CD4-positive, CD25-positive, alpha-beta regulatory T cell (primary cell): ENCODE results near the gene ZFPM1. TPM values are rescaled to one million over a fixed set of nuclear protein-coding genes. Genes with fewer than 3 reads are reported as not detected.

Source experiments
- ATAC-seq, 2 donors: fragments of 150-1000 bp; cut with Tn5 transposase; one replicate each; pipeline ENCODE4 v1.10.0; 2021; ENCODE audit warnings: low read depth in 2 of 2, moderate number of reproducible peaks in 2 of 2, moderate library complexity in 1 of 2
- DNase-seq, 3 donors: peaks; one replicate each; pipeline versions ENCODE4 v3.0.0 to v3.0.0-alpha.2; 2012 to 2022; ENCODE audit warnings: mixed read lengths in 1 of 3
- H3K27ac ChIP-seq: one replicate; pipeline ENCODE4 v1.7.0; 2013; ENCODE audit warnings: mild to moderate bottlenecking, low read length; ENCODE audit not compliant: insufficient read depth, poor library complexity, severe bottlenecking
- H3K27me3 ChIP-seq: one replicate; pipeline ENCODE4 v1.7.0; 2013; ENCODE audit warnings: low read length; ENCODE audit not compliant: control insufficient read depth, insufficient read depth
- H3K36me3 ChIP-seq: one replicate; pipeline ENCODE4 v1.7.0; 2013; ENCODE audit warnings: mild to moderate bottlenecking, low read length, moderate library complexity; ENCODE audit not compliant: control insufficient read depth, insufficient read depth
- H3K4me1 ChIP-seq: 2 replicates; pipeline ENCODE4 v1.7.0; 2013; ENCODE audit warnings: mild to moderate bottlenecking, low read length; ENCODE audit not compliant: insufficient read depth, control insufficient read depth, poor library complexity, severe bottlenecking
- H3K4me3 ChIP-seq: one replicate; pipeline ENCODE4 v1.7.0; 2013; ENCODE audit warnings: low read depth, mild to moderate bottlenecking, low read length, moderate library complexity
- H3K9me3 ChIP-seq, 2 experiments: 1 replicate in 1 of 2; 2 replicates in 1 of 2; pipeline ENCODE4 v1.7.0; 2013; ENCODE audit warnings: low read length in 2 of 2, mild to moderate bottlenecking in 1 of 2, moderate library complexity in 1 of 2; ENCODE audit not compliant: control insufficient read depth in 2 of 2
- H3K27ac Mint-ChIP-seq, 3 donors: one replicate each; pipeline ENCODE4 v1.8.0; 2020 to 2022; ENCODE audit warnings: mild to moderate bottlenecking in 3 of 3, mixed read lengths in 3 of 3, moderate library complexity in 2 of 3
- H3K27me3 Mint-ChIP-seq: one replicate; pipeline ENCODE4 v1.8.0; 2022; ENCODE audit warnings: mild to moderate bottlenecking, mixed read lengths
- H3K36me3 Mint-ChIP-seq: one replicate; pipeline ENCODE4 v1.8.0; 2020; ENCODE audit warnings: mixed read lengths
- H3K4me1 Mint-ChIP-seq, 4 donors: one replicate each; pipeline ENCODE4 v1.8.0; 2020 to 2022; ENCODE audit warnings: mixed read lengths in 4 of 4, mild to moderate bottlenecking in 1 of 4
- H3K4me3 Mint-ChIP-seq, 4 donors: one replicate each; pipeline ENCODE4 v1.8.0; 2020 to 2022; ENCODE audit warnings: mild to moderate bottlenecking in 4 of 4, mixed read lengths in 4 of 4, moderate library complexity in 3 of 4
- H3K9me3 Mint-ChIP-seq, 7 donors: one replicate each; pipeline ENCODE4 v1.8.0; 2020 to 2022; ENCODE audit warnings: mixed read lengths in 7 of 7, mild to moderate bottlenecking in 3 of 7, moderate library complexity in 2 of 7
- polyA plus RNA-seq, 4 donors: library from polyadenylated mRNA; unstranded; fragments of 300-500 nt; fragmentation: Illumina TruSeq; gene quantifications; one replicate each; pipeline ENCODE4 v1.2.3, GENCODE V29; 2021
- total RNA-seq: library from RNA; stranded (reverse); gene quantifications from one replicate; pipeline ENCODE4 v1.2.3, GENCODE V29; 2022

ZFPM1 gene
- total and polyA plus RNA-seq, 5 donors from 2014 or later = 0.07 to 30.2 (median 0.16) TPM

- H3K4me1 ChIP-seq = peaks cover 51% of the 10 kb centered on the region
- H3K27ac Mint-ChIP-seq = peak overlapping the region in 1 of 3 donors; percentile 92
- H3K4me1 Mint-ChIP-seq = peaks cover 6 to 54% (median 21%) of the 10 kb centered on the region in 4 donors
- H3K36me3 ChIP-seq = no peaks in the 10 kb centered on the region
- H3K4me3 ChIP-seq = no peak overlapping the region
- H3K4me3 Mint-ChIP-seq = no peak overlapping the region
- H3K27me3 ChIP-seq = no peaks in the 10 kb centered on the region
- peak overlapping the region; percentile 88 for H3K27ac ChIP-seq
- no peaks in the 10 kb centered on the region for H3K36me3 Mint-ChIP-seq
- H3K27me3 Mint-ChIP-seq = peaks cover 10% of the 10 kb centered on the region
- peaks cover 0 to 6% (median 0%) of the 10 kb centered on the region in 7 donors for H3K9me3 Mint-ChIP-seq
- H3K9me3 ChIP-seq = no peaks in the 10 kb centered on the region
- DNase-seq (no peak), ATAC-seq (no peak)
Measured at GRCh38 chr16:88471575-88471974, 18.5 kb downstream of the ZFPM1 start.

- H3K4me1 ChIP-seq = peaks cover 48% of the 10 kb centered on the region
- peak overlapping the region in 2 of 3 donors; percentile 43 to 52 for H3K27ac Mint-ChIP-seq
- no peaks in the 10 kb centered on the region for H3K36me3 ChIP-seq
- peaks cover 5 to 54% (median 23%) of the 10 kb centered on the region in 4 donors for H3K4me1 Mint-ChIP-seq
- no peaks in the 10 kb centered on the region for H3K9me3 ChIP-seq
- no peaks in the 10 kb centered on the region for H3K27me3 ChIP-seq
- H3K27me3 Mint-ChIP-seq = peaks cover 10% of the 10 kb centered on the region
- H3K4me3 Mint-ChIP-seq = no peak overlapping the region
- H3K9me3 Mint-ChIP-seq = peaks cover 0 to 6% (median 0%) of the 10 kb centered on the region in 7 donors
- no peaks in the 10 kb centered on the region for H3K36me3 Mint-ChIP-seq
- no peak overlapping the region for H3K4me3 ChIP-seq
- DNase-seq (no peak), ATAC-seq (no peak)
- H3K27ac ChIP-seq = peak overlapping the region; percentile 88
Measured at GRCh38 chr16:88472069-88472468, 19.0 kb downstream of the ZFPM1 start.

GRCh38 chr16:88472637-88473205 lies 19.6 kb downstream of the ZFPM1 start:
- no peak for ATAC-seq
- Histone ChIP-seq H3K4me1 (peaks cover 48% of the 10 kb centered on the region), H3K4me3 (no peak overlapping the region), H3K27ac (peak overlapping the region; percentile 88), H3K36me3 (no peaks in the 10 kb centered on the region), H3K9me3 (no peaks in the 10 kb centered on the region), H3K27me3 (no peaks in the 10 kb centered on the region)
- H3K36me3 Mint-ChIP-seq = no peaks in the 10 kb centered on the region
- peaks cover 0 to 6% (median 0%) of the 10 kb centered on the region in 7 donors for H3K9me3 Mint-ChIP-seq
- H3K4me1 Mint-ChIP-seq = peaks cover 5 to 54% (median 27%) of the 10 kb centered on the region in 4 donors
- peaks cover 10% of the 10 kb centered on the region for H3K27me3 Mint-ChIP-seq
- peak overlapping the region in 2 of 3 donors; percentile 52 to 90 for H3K27ac Mint-ChIP-seq
- H3K4me3 Mint-ChIP-seq = peak overlapping the region in 1 of 4 donors; percentile 15
- DNase-seq = no peak

- H3K4me3 ChIP-seq = no peak overlapping the region
- Mint-ChIP-seq H3K27me3 (peaks cover 10% of the 10 kb centered on the region), H3K27ac (no peak overlapping the region), H3K36me3 (no peaks in the 10 kb centered on the region), H3K4me3 (no peak overlapping the region), H3K9me3 (peaks cover 0 to 6% (median 0%) of the 10 kb centered on the region in 7 donors), H3K4me1 (peaks cover 5 to 57% (median 32%) of the 10 kb centered on the region in 4 donors)
- no peak overlapping the region for H3K27ac ChIP-seq
- no peak for DNase-seq
- H3K4me1 ChIP-seq = peaks cover 47% of the 10 kb centered on the region
- ATAC-seq = no peak
- H3K9me3 ChIP-seq = no peaks in the 10 kb centered on the region
- H3K36me3 ChIP-seq = no peaks in the 10 kb centered on the region
- H3K27me3 ChIP-seq = no peaks in the 10 kb centered on the region
Measured at GRCh38 chr16:88473666-88474534, 20.8 kb downstream of the ZFPM1 start.

GRCh38 chr16:88475037-88475436 lies 22.0 kb downstream of the ZFPM1 start:
- H3K36me3 Mint-ChIP-seq = no peaks in the 10 kb centered on the region
- H3K9me3 Mint-ChIP-seq = peaks cover 0 to 4% (median 0%) of the 10 kb centered on the region in 7 donors
- Histone ChIP-seq H3K27me3 (no peaks in the 10 kb centered on the region), H3K4me1 (peaks cover 47% of the 10 kb centered on the region), H3K27ac (no peak overlapping the region), H3K9me3 (no peaks in the 10 kb centered on the region), H3K36me3 (no peaks in the 10 kb centered on the region), H3K4me3 (no peak overlapping the region)
- H3K4me3 Mint-ChIP-seq = no peak overlapping the region
- H3K27ac Mint-ChIP-seq = no peak overlapping the region
- peaks cover 0 to 56% (median 27%) of the 10 kb centered on the region in 4 donors for H3K4me1 Mint-ChIP-seq
- DNase-seq (no peak), ATAC-seq (no peak)
- peaks cover 11% of the 10 kb centered on the region for H3K27me3 Mint-ChIP-seq

GRCh38 chr16:88476203-88476602 lies 23.1 kb downstream of the ZFPM1 start:
- DNase-seq = no peak
- H3K4me3 ChIP-seq = no peak overlapping the region
- H3K4me1 ChIP-seq = peaks cover 52% of the 10 kb centered on the region
- H3K36me3 ChIP-seq = no peaks in the 10 kb centered on the region
- no peaks in the 10 kb centered on the region for H3K27me3 ChIP-seq
- no peaks in the 10 kb centered on the region for H3K9me3 ChIP-seq
- H3K9me3 Mint-ChIP-seq = peaks cover 0 to 2% (median 0%) of the 10 kb centered on the region in 7 donors
- peak overlapping the region in 2 of 4 donors; percentile 65 to 86 for H3K4me3 Mint-ChIP-seq
- peaks cover 0 to 51% (median 26%) of the 10 kb centered on the region in 4 donors for H3K4me1 Mint-ChIP-seq
- H3K27ac Mint-ChIP-seq = peak overlapping the region in 2 of 3 donors; percentile 78 to 89
- ATAC-seq = no peak
- H3K36me3 Mint-ChIP-seq = no peaks in the 10 kb centered on the region
- H3K27me3 Mint-ChIP-seq = peaks cover 4% of the 10 kb centered on the region
- H3K27ac ChIP-seq = no peak overlapping the region

GRCh38 chr16:88476817-88477397 lies 23.8 kb downstream of the ZFPM1 start:
- no peak for DNase-seq
- Histone ChIP-seq H3K4me3 (no peak overlapping the region), H3K9me3 (no peaks in the 10 kb centered on the region), H3K27me3 (no peaks in the 10 kb centered on the region), H3K27ac (peak overlapping the region; percentile 61), H3K4me1 (peaks cover 45% of the 10 kb centered on the region), H3K36me3 (no peaks in the 10 kb centered on the region)
- no peak for ATAC-seq
- Mint-ChIP-seq H3K9me3 (peaks cover 0 to 2% (median 0%) of the 10 kb centered on the region in 7 donors), H3K27me3 (peaks cover 4% of the 10 kb centered on the region), H3K4me1 (peaks cover 0 to 54% (median 28%) of the 10 kb centered on the region in 4 donors), H3K36me3 (no peaks in the 10 kb centered on the region), H3K4me3 (peak overlapping the region in 3 of 4 donors; percentile 63 to 86 (median 76)), H3K27ac (peak overlapping the region; percentile 68 to 89 (median 78))
